Endothelial cell of umbilical vein (primary cell): Measurements from ENCODE around the gene RPS28. TPM values are rescaled to one million over a fixed set of nuclear protein-coding genes. Genes with fewer than 3 reads are reported as not detected.
"Not testable (repeated sequence)": the region's sequence is repeated elsewhere in the genome, so short reads cannot be mapped to it uniquely, and the experiment has no call there.

Experiments
- Bru-seq: library from RNA; stranded (reverse); fragments of 400-500 nt; gene quantifications from one replicate; lab custom pipeline; 2021; lab: Mats Ljungman, UMichigan
- BruChase-seq, 2 experiments: library from RNA; stranded (reverse); fragments of 400-500 nt; gene quantifications; one replicate each; lab custom pipeline; 2021; lab: Mats Ljungman, UMichigan
- BruUV-seq: library from RNA; stranded (reverse); fragments of 400-500 nt; replicated peaks from 2 replicates; lab custom pipeline; 2021; lab: Mats Ljungman, UMichigan
- CTCF ChIA-PET: fragments of 300-600, 350-600 bp; sonication (Branson Sonifier 250); formaldehyde crosslinking; loops from one replicate; lab custom pipeline; 2021; ENCODE audit warnings: antibody characterized with exemption, inconsistent platforms; lab: Charles Lee
- POLR2A ChIA-PET: fragments of 300-600, 350-600 bp; sonication (Branson Sonifier 250); formaldehyde crosslinking; loops from one replicate; lab custom pipeline; 2021; ENCODE audit warnings: antibody characterized with exemption, inconsistent platforms; lab: Charles Lee
- DNase-seq: peaks from one replicate; pipeline ENCODE4 v3.0.0-alpha.2; 2011; ENCODE audit warnings: low read depth, low spot score
- FAIRE-seq: peaks from 2 replicates; lab custom pipeline; 2011; peaks lifted over from hg19 to GRCh38; lab: Jason Lieb, UNC
- H2AFZ ChIP-seq: 2 replicates; pipeline ENCODE4 v1.6.0; 2012; ENCODE audit warnings: low read depth, low read length, control low read depth, inconsistent platforms
- H3K27ac ChIP-seq: 2 replicates; pipeline ENCODE4 v1.5.1; 2011; ENCODE audit warnings: low read depth, mild to moderate bottlenecking, control low read depth, low read length, moderate library complexity; ENCODE audit not compliant: insufficient read depth
- H3K27me3 ChIP-seq, 2 experiments: 2 replicates each; pipeline versions ENCODE4 v1.6.0 to v1.6.1; 2011; ENCODE audit warnings: low read length in 2 of 2, mixed read lengths in 1 of 2; ENCODE audit not compliant: control insufficient read depth in 2 of 2, insufficient read depth in 2 of 2
- H3K36me3 ChIP-seq, 2 experiments: 2 replicates in 1 of 2; 3 replicates in 1 of 2; pipeline ENCODE4 v1.5.1; 2011; ENCODE audit warnings: low read length in 2 of 2, mild to moderate bottlenecking in 1 of 2, moderate library complexity in 1 of 2; ENCODE audit not compliant: control insufficient read depth in 2 of 2, insufficient read depth in 2 of 2; ENCODE audit errors: extremely low read depth in 1 of 2
- H3K4me1 ChIP-seq: 3 replicates; pipeline ENCODE4 v1.5.1; 2011; ENCODE audit warnings: mild to moderate bottlenecking, low read length; ENCODE audit not compliant: control insufficient read depth, insufficient read depth; ENCODE audit errors: extremely low read depth
- H3K4me2 ChIP-seq: 2 replicates; pipeline ENCODE4 v1.6.1; 2011; ENCODE audit warnings: low read length, control low read depth, mixed read lengths; ENCODE audit not compliant: insufficient read depth
- H3K4me3 ChIP-seq, 3 experiments: fragments of 200-600 bp in 1 of 3; sonication (generic), shearing (Covaris generic) in 1 of 3; replicated peaks in 1 of 3; 2 replicates each; pipeline ENCODE4 v1.5.1; 2011 to 2016; ENCODE audit warnings: control low read depth in 3 of 3, low read length in 3 of 3, mild to moderate bottlenecking in 2 of 3, inconsistent platforms in 1 of 3, low read depth in 1 of 3, moderate library complexity in 1 of 3; ENCODE audit not compliant: insufficient read depth in 1 of 3
- H3K79me2 ChIP-seq: 2 replicates; pipeline ENCODE4 v1.6.0; 2012; ENCODE audit warnings: low read length, inconsistent platforms; ENCODE audit not compliant: control insufficient read depth, insufficient read depth
- H3K9ac ChIP-seq: replicated peaks from 2 replicates; pipeline ENCODE3; 2011; ENCODE audit warnings: low read length, control low read depth; ENCODE audit not compliant: insufficient read depth; ENCODE audit errors: extremely low read depth
- H3K9me1 ChIP-seq: replicated peaks from 3 replicates; pipeline ENCODE4 v1.6.0; 2011; ENCODE audit warnings: mild to moderate bottlenecking, low read length; ENCODE audit not compliant: control insufficient read depth, insufficient read depth; ENCODE audit errors: extremely low read depth
- H3K9me3 ChIP-seq: replicated peaks from 2 replicates; pipeline ENCODE4 v1.5.1; 2012; ENCODE audit warnings: low read length, inconsistent platforms; ENCODE audit not compliant: control insufficient read depth, insufficient read depth
- H4K20me1 ChIP-seq: replicated peaks from 2 replicates; pipeline ENCODE3; 2011; ENCODE audit warnings: mild to moderate bottlenecking, low read length; ENCODE audit not compliant: control insufficient read depth, insufficient read depth; ENCODE audit errors: extremely low read depth
- CTCF ChIP-seq, 2 donors: IDR thresholded peaks; 1 replicate in 1 of 2; 2 replicates in 1 of 2; pipeline ENCODE4 v1.5.1; 2011; ENCODE audit warnings: low read length in 2 of 2, mild to moderate bottlenecking in 2 of 2, moderate library complexity in 2 of 2, control low read depth in 1 of 2, inconsistent platforms in 1 of 2, low read depth in 1 of 2; ENCODE audit not compliant: insufficient read depth in 1 of 2; ENCODE audit errors: extremely low read depth in 1 of 2
- EZH2 ChIP-seq: IDR thresholded peaks from 2 replicates; pipeline ENCODE4 v1.6.1; 2012; ENCODE audit warnings: borderline replicate concordance, low read depth, mild to moderate bottlenecking, moderate library complexity, low read length, inconsistent platforms; ENCODE audit not compliant: severe bottlenecking
- FOS ChIP-seq: IDR thresholded peaks from 2 replicates; pipeline ENCODE4 v1.6.1; 2011; ENCODE audit warnings: mild to moderate bottlenecking, low read length, moderate library complexity, borderline replicate concordance; ENCODE audit not compliant: insufficient read depth
- JUN ChIP-seq: IDR thresholded peaks from 2 replicates; pipeline ENCODE4 v1.6.1; 2011; ENCODE audit warnings: borderline replicate concordance, low read depth; ENCODE audit not compliant: insufficient read length, insufficient read depth
- MAX ChIP-seq: IDR thresholded peaks from 2 replicates; pipeline ENCODE4 v1.6.1; 2011; ENCODE audit not compliant: insufficient read depth, insufficient read length
- MYC ChIP-seq: IDR thresholded peaks from one replicate; pipeline ENCODE4 v1.6.1; 2011; ENCODE audit warnings: mild to moderate bottlenecking, low read depth, low read length
- POLR2A ChIP-seq: IDR thresholded peaks from 2 replicates; pipeline ENCODE4 v1.6.1; 2012; ENCODE audit warnings: low read depth, mild to moderate bottlenecking, control low read depth, low read length
- POLR2AphosphoS5 ChIP-seq: IDR thresholded peaks from 2 replicates; pipeline ENCODE4 v1.6.1; 2012; ENCODE audit warnings: low read depth, mild to moderate bottlenecking, control low read depth, low read length, moderate library complexity; ENCODE audit not compliant: insufficient read depth
- dilution Hi-C: fragments of 300-500 bp; cut with MboI; formaldehyde crosslinking; loops from one replicate; pipeline ENCODE4 v1.15.0; 2019; ENCODE audit warnings: low sequenced_read_pairs; ENCODE audit not compliant: extremely low pct_ligation_motif_present
- intact Hi-C: fragments of 100-400 bp; cut with micrococcal nuclease; formaldehyde crosslinking; loops from one replicate; pipeline ENCODE4 v1.10.0; 2022
- long read RNA-seq: library from polyadenylated mRNA; stranded (forward); transcript quantifications from one replicate; pipeline ENCODE4 v2.0.0, GENCODE V29; 2021
- polyA minus RNA-seq, 3 experiments: library from RNA; depleted of rRNA, polyadenylated mRNA; stranded (reverse); fragments of >200 nt; gene quantifications; 1 replicate in 1 of 3; 2 replicates in 2 of 3; pipeline ENCODE4 v1.2.3, GENCODE V29; 2011
- polyA plus RNA-seq, 4 experiments: library from polyadenylated mRNA; depleted of rRNA in 3 of 4; stranded (reverse) in 3 of 4; unstranded in 1 of 4; fragments of >200 nt; gene quantifications; 2 replicates each; pipeline versions ENCODE4 v1.2.1 to v1.2.3, GENCODE V29; 2011 to 2012; ENCODE audit warnings: missing spikeins in 1 of 4
- total RNA-seq: library from RNA; stranded (reverse); gene quantifications from 2 replicates; pipeline ENCODE4 v1.2.3, GENCODE V29; 2021

RPS28 gene
- total RNA-seq: 1,555 and 1,664 TPM in 2 replicates
- polyA plus RNA-seq: 865 and 990 TPM in 2 replicates
- polyA plus RNA-seq (2011; cell fraction: cytosol; rRNA removed): 799 and 842 TPM in 2 replicates
- polyA plus RNA-seq (2011; cell fraction: nucleus; rRNA removed): 200 and 336 TPM in 2 replicates
- polyA plus RNA-seq (2012): 2,106 and 2,592 TPM in 2 replicates
- polyA minus RNA-seq: 420 and 491 TPM in 2 replicates
- 322 TPM for polyA minus RNA-seq (2011; cell fraction: cytosol; rRNA and poly(A)+ RNA removed)
- 48.7 and 96.3 TPM in 2 replicates for polyA minus RNA-seq (2011; cell fraction: nucleus; rRNA and poly(A)+ RNA removed)
- Bru-seq, nascent RNA: percentile 91 among the genes with signal in this experiment
- percentile 94 among the genes with signal in this experiment for BruChase-seq, experiment 1, labeled RNA remaining after a 6-hour chase
- percentile 82 among the genes with signal in this experiment for BruChase-seq, experiment 2, labeled RNA remaining after a 2-hour chase
- long read RNA-seq, transcript RPS28-203 (4 exons, 1,326 nt): major isoform, 1,402 of 1,462 reads
- long read RNA-seq, transcript RPS28-201 (3 exons, 334 nt): minor isoform, 5 of 1,462 reads
- long read RNA-seq, partial matches to known transcripts: 32 of 1,462 reads
- long read RNA-seq, other reads (novel, unspliced or antisense): 17 of 1,462 reads

GRCh38 chr19:8321067-8321985 is at the start of gene RPS28, which contains the start of gene NDUFA7:
Gene RPS28, plus strand, starts transcription at chr19:8321496. Its CDS starts 35 bp downstream, at chr19:8321531.
Gene NDUFA7, minus strand, starts transcription at chr19:8321375. Its CDS starts 17 bp downstream, at chr19:8321358.
- FAIRE-seq (peak; percentile 98), DNase-seq (peak; percentile 97)
- TSS peak; percentile 89 for BruUV-seq
- ChIA-PET POLR2A (interaction anchor here (0.6 to 0.9 kb wide), 3 partner anchors 13 to 103 kb away, joined by 3 to 5 read pairs (median 3); partner anchors contain the start of gene MARCHF2), CTCF (interaction anchor here (1.3 to 1.4 kb wide), 2 partner anchors 20 to 54 kb away, joined by 3 to 7 read pairs; no protein-coding TSS in a partner anchor)
- H3K9ac ChIP-seq: peak within 1 kb of the TSS; percentile 95
- TF ChIP-seq JUN (no peak), POLR2A (peak; percentile 97), CTCF (IDR thresholded peaks at IDR 0.05; ENCODE audit: extremely low read depth in 1 of 2, insufficient read depth in 1 of 2, low read depth in 1 of 2, low read length in 2 of 2) (peak in 1 of 2 donors; percentile 12), EZH2 (no peak), FOS (no peak), POLR2AphosphoS5 (peak; percentile 97), MAX (peak; percentile 80), MYC (peak; percentile 89)
- peak within 1 kb of the TSS; percentile 83 to 95 (median 92) for H3K4me3 ChIP-seq
- H3K4me1 ChIP-seq: peaks cover 26% of the 10 kb centered on the region
- no peaks in the 10 kb centered on the region for H3K9me3 ChIP-seq
- intact Hi-C loops: loop anchor here (1.0 to 2.0 kb wide), 2 partner anchors 13 to 21 kb away; partner anchors contain the start of genes CD320 and KANK3
- H3K27ac ChIP-seq: peak within 1 kb of the TSS; percentile 82
- no peaks in the 10 kb centered on the region for H3K9me1 ChIP-seq
- peaks cover 32% of the 10 kb centered on the region for H3K79me2 ChIP-seq
- H3K36me3 ChIP-seq: peaks cover 3 to 5% of the 10 kb centered on the region in 2 experiments
- peak within 1 kb of the TSS; percentile 46 for H2AFZ ChIP-seq
- peak within 1 kb of the TSS; percentile 72 for H3K4me2 ChIP-seq
- no peaks in the 10 kb centered on the region for H3K27me3 ChIP-seq
- dilution Hi-C loops: no loop called here
- H4K20me1 ChIP-seq: no peaks in the 10 kb centered on the region

- dilution Hi-C loops, H3K4me2 ChIP-seq, H3K9me1 ChIP-seq, DNase-seq, POLR2A ChIA-PET, H3K36me3 ChIP-seq, H3K27me3 ChIP-seq, intact Hi-C loops, H3K9me3 ChIP-seq, H4K20me1 ChIP-seq, CTCF ChIA-PET, H3K9ac ChIP-seq, H3K27ac ChIP-seq, BruUV-seq, H3K4me3 ChIP-seq, H3K4me1 ChIP-seq, H2AFZ ChIP-seq, H3K79me2 ChIP-seq: not testable (repeated sequence)
- peak; percentile 81 for FAIRE-seq
Observed at GRCh38 chr19:8276508-8276907, 44.8 kb upstream of the RPS28 start.
